HFF-Myc (cell line): ENCODE data around the gene ZNF549.

ENCODE experiments used
- DNase-seq: peaks from one replicate; pipeline ENCODE4 v3.0.0-alpha.2; 2011; ENCODE audit warnings: low read depth; ENCODE audit errors: extremely low read depth
- H3K4me3 ChIP-seq: replicated peaks from 2 replicates; pipeline ENCODE4 v1.5.1; 2011; ENCODE audit warnings: low read depth, mild to moderate bottlenecking, control low read depth, low read length
- TF ChIP-seq, protein P1 (sequence below): IDR thresholded peaks from 2 replicates; pipeline ENCODE4 v1.5.1; 2012; ENCODE audit warnings: mild to moderate bottlenecking, low read depth, low read length, control low read depth; ENCODE audit errors: missing control alignments

ZNF549 gene

DNA sequence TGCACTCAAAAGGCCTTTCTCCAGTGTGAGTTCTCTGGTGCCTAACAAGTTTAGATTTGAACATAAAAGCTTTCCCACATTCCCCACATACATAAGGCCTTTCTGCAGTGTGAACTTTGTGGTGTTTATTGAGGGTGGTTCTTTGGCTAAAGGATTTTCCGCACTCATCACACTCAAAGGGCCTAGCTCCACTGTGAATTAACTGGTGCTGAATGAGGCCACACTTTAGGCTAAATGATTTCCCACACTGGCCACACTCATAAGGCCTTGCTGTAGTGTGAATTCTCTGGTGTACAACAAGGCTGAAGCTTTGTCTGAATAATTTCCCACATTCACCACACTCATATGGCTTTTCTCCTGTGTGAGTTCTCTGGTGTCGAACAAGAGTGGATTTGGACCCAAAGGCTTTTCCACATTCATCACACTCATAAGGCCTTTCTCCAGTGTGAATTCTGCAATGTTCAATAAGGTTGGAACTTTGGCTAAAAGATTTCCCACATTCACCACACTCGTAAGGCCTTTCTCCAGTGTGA is 45.3 kb downstream of the ZNF549 start:
- DNase-seq, result no peak
- no peak overlapping the region for H3K4me3 ChIP-seq
- TF ChIP-seq, protein P1, sequence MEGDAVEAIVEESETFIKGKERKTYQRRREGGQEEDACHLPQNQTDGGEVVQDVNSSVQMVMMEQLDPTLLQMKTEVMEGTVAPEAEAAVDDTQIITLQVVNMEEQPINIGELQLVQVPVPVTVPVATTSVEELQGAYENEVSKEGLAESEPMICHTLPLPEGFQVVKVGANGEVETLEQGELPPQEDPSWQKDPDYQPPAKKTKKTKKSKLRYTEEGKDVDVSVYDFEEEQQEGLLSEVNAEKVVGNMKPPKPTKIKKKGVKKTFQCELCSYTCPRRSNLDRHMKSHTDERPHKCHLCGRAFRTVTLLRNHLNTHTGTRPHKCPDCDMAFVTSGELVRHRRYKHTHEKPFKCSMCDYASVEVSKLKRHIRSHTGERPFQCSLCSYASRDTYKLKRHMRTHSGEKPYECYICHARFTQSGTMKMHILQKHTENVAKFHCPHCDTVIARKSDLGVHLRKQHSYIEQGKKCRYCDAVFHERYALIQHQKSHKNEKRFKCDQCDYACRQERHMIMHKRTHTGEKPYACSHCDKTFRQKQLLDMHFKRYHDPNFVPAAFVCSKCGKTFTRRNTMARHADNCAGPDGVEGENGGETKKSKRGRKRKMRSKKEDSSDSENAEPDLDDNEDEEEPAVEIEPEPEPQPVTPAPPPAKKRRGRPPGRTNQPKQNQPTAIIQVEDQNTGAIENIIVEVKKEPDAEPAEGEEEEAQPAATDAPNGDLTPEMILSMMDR, result no peak

- no peak overlapping the region for H3K4me3 ChIP-seq
These were observed 49.5 kb downstream of the ZNF549 start for GRCh38 chr19:57576661-57577060.

DNA sequence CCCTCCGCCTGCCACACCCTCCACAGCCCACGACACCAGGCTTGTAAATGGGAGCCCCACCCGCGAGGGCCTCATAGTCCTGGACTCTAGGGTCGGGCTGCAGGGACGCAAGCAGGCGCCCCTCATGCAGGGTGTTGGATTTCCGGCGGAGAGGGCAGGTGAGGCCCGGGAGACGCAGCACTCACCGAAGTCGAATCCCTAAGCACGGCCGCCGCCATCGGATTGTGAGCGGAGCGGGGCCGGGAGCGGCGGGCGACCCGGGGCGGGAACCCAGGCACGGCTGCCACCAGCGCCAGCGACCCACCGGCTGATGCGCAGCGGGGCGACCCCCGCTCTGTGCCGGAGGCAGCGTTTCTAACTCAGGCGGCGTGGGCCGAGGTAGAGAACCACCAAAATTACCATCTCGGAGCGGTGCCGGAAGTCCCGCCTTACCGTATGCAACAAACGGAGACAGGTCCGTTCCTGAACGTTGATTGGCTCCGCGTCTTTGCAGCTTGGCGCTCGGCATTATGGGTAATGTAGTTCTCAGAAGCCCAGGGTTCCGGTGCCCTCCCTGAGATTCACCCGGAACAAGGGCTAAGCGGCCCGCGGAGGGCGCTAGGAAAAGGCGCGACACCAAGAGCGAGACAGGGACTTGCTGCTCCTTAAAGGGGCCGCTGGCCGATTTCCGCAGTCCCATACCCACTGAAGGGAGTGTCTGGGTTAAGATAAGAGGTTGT is 51.5 kb downstream of the ZNF549 start, which contains the start of gene ZNF416:
Gene ZNF416, minus strand, starts transcription at position 425 of the 719 bp plus-strand sequence. Its CDS starts 207 bp downstream, at position 218.
- H3K4me3 ChIP-seq, result peak within 1 kb of the TSS; percentile 87
- DNase-seq, result peak; percentile 97
- TF ChIP-seq, protein P1, result no peak

More at GRCh38 chr19:57576661-57577060, 49.5 kb downstream of the ZNF549 start:
- TF ChIP-seq, protein P1, result no peak
- no peak for DNase-seq

DNA sequence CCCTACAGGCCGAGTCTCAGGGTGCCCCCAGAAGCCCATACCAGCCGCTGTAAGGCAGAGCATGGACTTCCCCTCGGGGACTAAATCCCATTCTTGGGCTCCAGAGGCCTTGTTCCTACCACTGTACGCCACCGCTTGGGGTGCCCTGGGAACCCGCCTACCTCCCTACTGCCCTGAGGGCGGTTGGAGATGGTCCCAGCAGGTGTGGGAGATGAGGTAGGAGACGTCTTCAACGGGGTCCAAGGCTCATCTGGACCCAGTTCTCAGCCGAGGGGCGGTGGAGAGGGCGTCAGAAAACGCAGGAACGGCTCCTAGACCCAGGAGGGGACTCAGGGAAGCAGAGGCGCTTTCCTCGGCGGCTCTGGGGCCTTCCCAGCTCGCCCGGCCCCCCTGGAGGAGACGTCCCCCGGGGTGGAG is 56.0 kb downstream of the ZNF549 start:
- no peak for DNase-seq
- TF ChIP-seq, protein P1, result no peak
- H3K4me3 ChIP-seq, result no peak overlapping the region; the same call in 1 of the 2 replicates

GRCh38 chr19:57583521-57584416 is 56.6 kb downstream of the ZNF549 start, which contains the start of gene ZIK1:
ZIK1 (plus strand) TSS chr19:57584145; CDS start chr19:57584357, 212 bp downstream.
- TF ChIP-seq, protein P1, result no peak
- peak within 1 kb of the TSS; percentile 51 for H3K4me3 ChIP-seq

GRCh38 chr19:57587529-57587928 is 60.4 kb downstream of the ZNF549 start:
- H3K4me3 ChIP-seq, result no peak overlapping the region
- TF ChIP-seq, protein P1, result no peak
- no peak for DNase-seq

More at GRCh38 chr19:57583521-57584416, 56.6 kb downstream of the ZNF549 start, which contains the start of gene ZIK1:
- peak; percentile 49 for DNase-seq
